Breast epithelium (tissue), 4 donors: ENCODE data around the gene CFAP68. TPM values are rescaled to one million over a fixed set of nuclear protein-coding genes. Genes with fewer than 3 reads are reported as not detected.
A peak's percentile ranks its signal among the peaks of the same experiment; 100 is the strongest.

Experiments
- DNase-seq, 2 donors: peaks; one replicate each; pipeline ENCODE4 v3.0.0-alpha.2; 2019; ENCODE audit warnings: low spot score in 2 of 2
- H3K27ac ChIP-seq, 2 donors: fragments of 200-600 bp; sonication (generic) in 1 of 2; one replicate each; pipeline ENCODE4 v1.5.1; 2016 to 2019; ENCODE audit warnings: mild to moderate bottlenecking in 1 of 2
- H3K27me3 ChIP-seq, 2 donors: fragments of 200-600 bp; sonication (generic) in 1 of 2; one replicate each; pipeline versions ENCODE4 v1.5.1 to v1.6.0; 2017 to 2019; ENCODE audit warnings: control low read depth in 1 of 2, mild to moderate bottlenecking in 1 of 2
- H3K36me3 ChIP-seq: fragments of 200-600 bp; one replicate; pipeline ENCODE4 v1.5.1; 2019
- H3K4me1 ChIP-seq, 2 donors: fragments of 200-600 bp; sonication (generic); one replicate each; pipeline ENCODE4 v1.5.1; 2016 to 2019; ENCODE audit warnings: control low read depth in 1 of 2
- H3K4me3 ChIP-seq, 3 donors: fragments of 200-600 bp; sonication (generic); 1 replicate in 2 of 3; 2 replicates in 1 of 3; pipeline ENCODE4 v1.5.1; 2016 to 2019; ENCODE audit warnings: mild to moderate bottlenecking in 3 of 3, moderate library complexity in 2 of 3
- H3K9me3 ChIP-seq, 2 donors: fragments of 200-600 bp; sonication (generic) in 1 of 2; one replicate each; pipeline ENCODE4 v1.5.1; 2016 to 2019; ENCODE audit warnings: control low read depth in 1 of 2
- CTCF ChIP-seq, 3 donors: fragments of 450-650 bp; IDR thresholded peaks; one replicate each; pipeline ENCODE4 v1.5.1; 2016 to 2017; ENCODE audit warnings: antibody characterized with exemption in 3 of 3, mild to moderate bottlenecking in 3 of 3, moderate library complexity in 3 of 3
- POLR2A ChIP-seq: fragments of 450-650 bp; IDR thresholded peaks from one replicate; pipeline ENCODE4 v1.6.1; 2016; ENCODE audit warnings: antibody characterized with exemption, mild to moderate bottlenecking, moderate library complexity
- POLR2AphosphoS5 ChIP-seq, 3 donors: sonication (generic); formaldehyde crosslinking; IDR thresholded peaks; one replicate each; pipeline ENCODE4 v1.6.1; 2017; ENCODE audit warnings: antibody characterized with exemption in 3 of 3
- intact Hi-C: fragments of 100-400 bp; cut with DNase I; formaldehyde crosslinking; loops from one replicate; pipeline ENCODE4 v1.15.1; 2023; ENCODE audit warnings: low total_unique reads
- total RNA-seq, 3 donors: library from RNA; depleted of rRNA; stranded (reverse); fragments of >200 nt; gene quantifications; one replicate each; pipeline ENCODE4 v1.1.0, GENCODE V29; 2016

Gene CFAP68
- total RNA-seq, 3 donors from 2014 or later: 29.6 to 35.1 (median 31.2) TPM

GRCh38 chr11:111921541-111922230, 42.3 kb downstream of the CFAP68 start:
- no peak for TF ChIP-seq POLR2A
- TF ChIP-seq CTCF (IDR thresholded peaks at IDR 0.05): no peak
- no peak for TF ChIP-seq POLR2AphosphoS5 (IDR thresholded peaks at IDR 0.05)

GRCh38 chr11:111922803-111923202, 43.5 kb downstream of the CFAP68 start:
- peak overlapping the region; percentile 88 to 89 for H3K27ac ChIP-seq
- no peak for DNase-seq
- no peaks in the 10 kb centered on the region for H3K9me3 ChIP-seq
- H3K27me3 ChIP-seq: no peaks in the 10 kb centered on the region
- no peaks in the 10 kb centered on the region for H3K36me3 ChIP-seq
- TF ChIP-seq POLR2A (no peak), CTCF (IDR thresholded peaks at IDR 0.05) (no peak), POLR2AphosphoS5 (IDR thresholded peaks at IDR 0.05) (no peak)
- intact Hi-C loops: loop anchor here (5.0 kb wide), 1 partner anchor 64 kb away; no protein-coding TSS in a partner anchor
- H3K4me1 ChIP-seq: peaks cover 0 to 14% of the 10 kb centered on the region in 2 donors
- H3K4me3 ChIP-seq: peak overlapping the region; percentile 6 to 21 (median 6)

More at GRCh38 chr11:111921541-111922230, 42.3 kb downstream of the CFAP68 start:
- intact Hi-C loops: loop anchor here (5.0 kb wide), 1 partner anchor 66 kb away; no protein-coding TSS in a partner anchor
- no peak for DNase-seq
- Histone ChIP-seq H3K27me3 (no peaks in the 10 kb centered on the region), H3K4me1 (peaks cover 0 to 14% of the 10 kb centered on the region in 2 donors), H3K4me3 (no peak overlapping the region), H3K9me3 (no peaks in the 10 kb centered on the region), H3K27ac (peak overlapping the region in 1 of 2 donors; percentile 51), H3K36me3 (no peaks in the 10 kb centered on the region)

GRCh38 chr11:111923351-111923788, 44.0 kb downstream of the CFAP68 start:
- H3K9me3 ChIP-seq: no peaks in the 10 kb centered on the region
- H3K36me3 ChIP-seq: no peaks in the 10 kb centered on the region
- peak overlapping the region in 2 of 3 donors; percentile 6 to 21 for H3K4me3 ChIP-seq
- intact Hi-C loops: loop anchor here (5.0 kb wide), 1 partner anchor 64 kb away; no protein-coding TSS in a partner anchor
- no peaks in the 10 kb centered on the region for H3K27me3 ChIP-seq
- peak overlapping the region; percentile 88 to 89 for H3K27ac ChIP-seq
- DNase-seq: no peak
- H3K4me1 ChIP-seq: peaks cover 0 to 14% of the 10 kb centered on the region in 2 donors
- TF ChIP-seq POLR2A: no peak
- no peak for TF ChIP-seq CTCF (IDR thresholded peaks at IDR 0.05)
- TF ChIP-seq POLR2AphosphoS5 (IDR thresholded peaks at IDR 0.05): no peak

- intact Hi-C loops: loop anchor here (5.0 kb wide), 1 partner anchor 63 kb away; no protein-coding TSS in a partner anchor
- Histone ChIP-seq H3K4me3 (no peak overlapping the region), H3K4me1 (peaks cover 0 to 14% of the 10 kb centered on the region in 2 donors), H3K9me3 (no peaks in the 10 kb centered on the region), H3K27ac (peak overlapping the region; percentile 88 to 89), H3K36me3 (no peaks in the 10 kb centered on the region), H3K27me3 (no peaks in the 10 kb centered on the region)
- TF ChIP-seq CTCF (IDR thresholded peaks at IDR 0.05) (no peak), POLR2AphosphoS5 (IDR thresholded peaks at IDR 0.05) (no peak), POLR2A (no peak)
- DNase-seq: no peak
Measured at GRCh38 chr11:111923951-111924350, 44.6 kb downstream of the CFAP68 start.

GRCh38 chr11:111925953-111926352, 46.6 kb downstream of the CFAP68 start:
- H3K9me3 ChIP-seq: no peaks in the 10 kb centered on the region
- DNase-seq: no peak
- H3K4me3 ChIP-seq: peak overlapping the region in 1 of 3 donors; percentile 65
- H3K36me3 ChIP-seq: no peaks in the 10 kb centered on the region
- peaks cover 0 to 14% of the 10 kb centered on the region in 2 donors for H3K4me1 ChIP-seq
- no peaks in the 10 kb centered on the region for H3K27me3 ChIP-seq
- no peak for TF ChIP-seq POLR2AphosphoS5 (IDR thresholded peaks at IDR 0.05)
- TF ChIP-seq CTCF (IDR thresholded peaks at IDR 0.05): no peak
- TF ChIP-seq POLR2A: no peak
- intact Hi-C loops: no loop called here
- peak overlapping the region; percentile 88 to 91 for H3K27ac ChIP-seq
